HG03060 (cell line): ENCODE data around the gene CABYR.

Source experiments
- ATAC-seq: cut with Tn5 transposase; IDR thresholded peaks from one replicate; pipeline ENCODE4 v1.9.1; 2021; ENCODE audit warnings: low read depth, moderate number of reproducible peaks; ENCODE audit not compliant: unreplicated experiment

Gene CABYR

DNA sequence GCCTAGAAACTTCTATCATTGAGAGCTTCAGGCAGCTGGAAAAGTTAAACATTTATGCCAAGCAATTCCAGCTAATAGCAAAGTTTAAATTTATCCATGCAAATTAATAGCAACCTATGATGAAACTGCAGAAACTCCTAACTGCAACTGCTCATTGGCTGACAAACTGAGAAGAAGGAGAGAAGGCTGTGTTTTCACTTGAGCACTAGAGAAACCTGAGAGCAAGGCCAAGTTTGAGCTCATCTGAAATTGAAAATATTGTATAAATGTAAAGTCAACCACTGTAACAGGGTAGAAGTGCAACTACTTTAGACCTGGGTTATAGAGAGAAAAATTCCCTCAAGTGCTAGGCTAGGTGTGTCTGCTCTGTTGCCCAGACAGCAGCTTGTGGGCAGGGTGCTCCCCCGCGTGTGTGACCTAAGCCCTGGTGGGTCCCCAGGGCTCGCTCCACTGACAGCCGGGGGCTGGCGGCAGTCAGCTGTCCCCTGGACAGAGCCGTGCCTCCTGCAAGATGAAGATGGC, 50.2 kb downstream of the CABYR start:
- ATAC-seq: no peak

DNA sequence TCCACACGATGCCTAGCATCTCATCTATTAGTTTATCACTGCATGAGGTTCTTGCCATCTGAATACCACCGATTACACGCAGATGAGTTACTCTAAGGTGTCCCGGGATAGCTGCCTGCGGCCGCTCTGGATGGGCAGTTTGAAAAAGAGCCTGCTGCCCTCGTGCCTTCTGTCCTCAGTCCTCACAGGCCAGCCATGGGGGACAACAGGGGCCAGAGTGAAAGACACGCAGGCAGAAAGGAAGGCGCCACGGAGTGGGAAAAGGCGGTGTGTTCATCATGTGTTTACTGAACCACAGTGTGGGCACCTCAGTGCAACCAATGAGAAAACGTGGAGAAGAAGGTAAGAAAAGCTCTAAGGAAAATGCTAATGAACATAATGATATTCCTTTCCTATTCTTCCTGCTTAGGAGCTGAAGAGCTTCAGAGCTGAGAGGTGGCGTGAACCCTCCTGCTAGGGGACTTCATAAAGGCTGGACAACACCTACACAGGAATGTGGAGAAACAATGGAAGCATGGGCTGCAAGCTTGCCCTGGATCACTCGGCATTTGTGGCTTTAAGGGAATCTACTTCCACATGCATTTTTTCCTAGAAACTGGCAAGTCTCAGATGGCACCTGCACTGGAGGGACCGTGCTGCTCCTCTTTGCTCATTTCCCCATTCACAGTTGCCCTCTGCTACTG, 50.9 kb downstream of the CABYR start:
- ATAC-seq: no peak

DNA sequence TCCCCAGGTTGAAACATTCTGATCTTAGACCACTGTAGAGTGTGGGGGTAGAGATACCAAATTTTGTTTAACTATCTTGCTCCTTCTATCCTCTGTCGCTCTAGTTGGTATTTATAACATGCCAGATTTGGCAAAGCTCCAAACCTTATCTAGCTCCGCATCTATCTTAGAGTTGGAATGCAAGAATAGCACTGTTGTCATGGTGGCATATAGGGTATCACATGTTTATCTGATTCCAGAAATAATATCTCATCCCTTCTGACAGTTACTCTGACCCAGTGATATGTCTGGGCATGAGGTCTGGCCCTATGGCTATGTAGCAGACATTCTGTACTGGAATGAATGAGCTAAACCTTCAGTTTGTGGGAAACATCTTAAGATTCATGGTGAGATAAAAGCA, 51.7 kb downstream of the CABYR start:
- no peak for ATAC-seq

DNA sequence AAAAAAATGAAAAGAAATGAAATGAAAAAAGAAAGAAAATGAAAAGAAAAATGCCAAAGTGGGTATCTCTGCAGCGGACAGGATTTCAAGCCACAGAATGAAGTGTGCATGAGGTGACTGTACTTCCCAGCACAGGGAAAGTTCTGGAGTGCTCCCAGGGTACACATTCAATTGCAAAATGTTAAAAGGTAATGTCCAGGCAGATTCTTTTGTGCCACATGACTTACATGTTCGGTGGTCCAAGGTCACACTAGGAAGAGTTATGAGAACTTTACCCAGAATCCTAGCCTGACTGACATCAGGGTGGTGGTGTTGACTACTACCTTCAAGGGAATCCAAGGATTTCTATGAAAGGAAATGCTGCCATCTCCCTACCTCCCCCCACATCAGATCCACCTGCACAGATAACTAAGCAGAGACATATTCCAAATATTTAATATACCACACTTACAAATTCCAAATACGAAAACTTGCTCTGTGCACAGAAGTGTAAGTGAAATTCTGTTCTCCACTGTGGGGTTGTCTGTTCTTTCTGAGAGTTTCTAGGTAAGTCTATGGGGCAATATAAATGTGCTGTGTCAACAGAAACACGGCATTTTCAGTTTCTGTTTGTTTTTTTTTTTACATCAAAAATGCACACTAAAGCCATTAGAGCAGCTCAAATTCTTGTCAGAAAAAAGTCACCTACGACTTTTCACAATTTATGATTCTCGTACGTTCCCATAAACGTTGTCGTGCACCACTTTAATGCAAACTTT, 56.6 kb downstream of the CABYR start:
- ATAC-seq: no peak

DNA sequence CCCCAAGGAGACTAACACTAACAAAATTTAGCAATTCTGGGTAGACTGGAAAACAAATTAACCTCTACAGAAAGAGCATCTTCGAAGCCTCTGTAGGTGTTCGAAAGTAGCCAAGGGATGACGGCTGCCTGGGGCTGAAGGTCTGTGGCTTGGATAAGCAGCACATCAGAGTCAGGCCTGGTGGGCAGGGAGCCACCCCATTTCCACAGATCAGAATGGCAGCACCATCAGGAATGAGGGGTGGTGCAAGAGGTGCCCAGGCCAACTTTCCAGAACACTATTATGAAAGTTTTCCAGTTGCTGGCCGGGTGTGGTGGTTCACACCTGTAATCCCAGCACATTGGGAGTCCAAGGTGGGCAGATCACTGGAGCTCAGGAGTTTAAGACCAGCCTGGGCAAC, 57.9 kb downstream of the CABYR start:
- no peak for ATAC-seq

DNA sequence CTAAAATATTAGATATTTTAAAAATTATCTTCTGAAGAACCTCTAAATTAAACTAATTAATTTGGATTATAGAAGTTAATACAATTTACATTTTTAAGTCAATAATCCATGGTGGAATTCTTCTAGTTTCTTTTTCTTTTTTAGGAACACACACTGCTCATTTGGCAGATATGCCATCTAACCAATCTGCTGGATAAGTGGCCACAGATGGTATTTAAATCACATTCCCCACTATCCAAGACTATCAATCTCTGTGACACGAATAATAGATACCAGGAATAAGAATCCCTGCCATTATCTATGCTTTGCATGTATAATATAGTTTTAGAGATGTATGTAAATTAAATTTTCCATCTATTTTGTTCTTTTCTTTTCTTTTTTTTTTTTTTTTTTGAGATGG, 58.5 kb downstream of the CABYR start:
- no peak for ATAC-seq

DNA sequence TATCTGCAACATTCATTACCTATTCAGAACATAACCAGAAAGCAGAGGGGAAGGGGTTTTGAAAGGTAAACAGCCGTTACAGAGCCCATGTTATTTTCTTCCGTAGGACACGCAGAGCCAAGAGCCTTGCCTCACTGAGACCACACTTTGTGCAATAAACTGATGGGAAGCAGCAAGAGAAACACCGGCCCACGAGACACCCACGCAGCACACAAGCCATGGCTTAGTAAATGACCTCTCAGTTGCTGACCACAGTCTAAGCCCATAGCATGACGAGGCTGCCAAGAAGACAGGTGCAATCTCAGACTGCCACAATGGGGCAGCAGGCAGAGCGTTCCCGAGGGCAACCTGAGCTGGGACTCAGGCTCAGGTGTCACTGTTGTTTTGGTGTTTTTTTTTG, 59.6 kb downstream of the CABYR start:
- no peak for ATAC-seq

DNA sequence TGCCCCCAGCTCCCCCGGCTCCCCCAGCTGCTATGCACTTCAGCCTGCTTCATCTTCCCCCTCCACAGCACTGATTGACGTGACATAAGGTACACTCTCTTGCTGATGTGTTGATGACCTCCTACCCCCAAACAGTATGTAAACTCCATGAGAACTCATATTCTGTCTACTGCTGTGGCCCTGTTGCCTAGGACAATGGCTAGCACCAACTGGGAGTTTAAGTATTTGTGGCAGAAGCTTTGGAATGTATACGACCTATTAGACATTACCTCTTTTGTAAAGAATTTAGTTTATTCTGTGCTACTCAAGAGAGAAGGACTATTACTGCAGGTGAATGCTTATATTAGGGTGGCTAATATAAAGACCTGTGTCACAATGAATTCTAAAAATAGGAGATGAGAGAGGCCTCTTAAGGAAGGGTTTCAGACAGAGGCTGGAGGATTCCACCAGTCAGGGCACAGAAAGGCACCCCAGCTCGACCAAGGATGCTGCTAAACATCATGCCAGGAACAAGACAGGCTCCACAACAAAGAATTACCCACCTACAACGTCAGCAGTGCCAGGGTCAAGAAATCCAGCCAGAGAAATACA, 60.6 kb downstream of the CABYR start:
- no peak for ATAC-seq

DNA sequence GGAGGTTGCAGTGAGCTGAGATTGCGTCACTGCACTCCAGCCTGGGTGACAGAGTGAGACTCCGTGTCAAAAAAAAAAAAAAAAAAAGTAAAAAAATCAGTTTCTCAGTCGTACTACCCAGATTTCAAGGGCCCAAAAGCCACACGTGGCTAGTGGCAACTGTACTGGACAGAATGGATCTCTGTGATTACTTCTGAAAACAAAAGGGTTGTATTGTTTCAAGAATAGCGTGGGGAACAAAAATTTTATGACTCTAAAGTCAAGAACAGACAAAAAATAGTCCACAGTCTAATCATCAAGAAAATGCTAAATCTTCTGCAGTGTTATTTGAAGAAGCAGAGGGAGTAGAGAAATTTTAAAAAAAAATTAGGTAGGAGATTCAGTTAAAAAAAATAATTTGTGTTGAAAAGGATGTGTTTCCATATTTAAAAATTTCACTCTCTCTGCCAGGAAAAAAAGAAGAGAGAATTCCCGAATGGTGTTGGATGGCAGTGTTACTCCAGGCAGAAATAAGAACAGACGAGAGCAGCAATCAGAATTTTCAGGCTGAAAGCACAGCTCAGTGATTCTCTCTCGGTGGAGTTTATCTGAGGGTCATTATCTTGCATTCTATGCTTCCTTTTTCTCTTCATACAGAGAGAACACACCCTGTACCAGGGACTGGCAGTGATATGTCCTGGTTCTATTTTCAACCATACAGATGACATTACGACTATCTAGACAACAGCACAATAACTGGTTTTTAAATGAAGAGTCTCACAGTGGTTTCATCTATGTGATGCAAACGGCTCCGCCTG, 61.8 kb downstream of the CABYR start:
- ATAC-seq: no peak

DNA sequence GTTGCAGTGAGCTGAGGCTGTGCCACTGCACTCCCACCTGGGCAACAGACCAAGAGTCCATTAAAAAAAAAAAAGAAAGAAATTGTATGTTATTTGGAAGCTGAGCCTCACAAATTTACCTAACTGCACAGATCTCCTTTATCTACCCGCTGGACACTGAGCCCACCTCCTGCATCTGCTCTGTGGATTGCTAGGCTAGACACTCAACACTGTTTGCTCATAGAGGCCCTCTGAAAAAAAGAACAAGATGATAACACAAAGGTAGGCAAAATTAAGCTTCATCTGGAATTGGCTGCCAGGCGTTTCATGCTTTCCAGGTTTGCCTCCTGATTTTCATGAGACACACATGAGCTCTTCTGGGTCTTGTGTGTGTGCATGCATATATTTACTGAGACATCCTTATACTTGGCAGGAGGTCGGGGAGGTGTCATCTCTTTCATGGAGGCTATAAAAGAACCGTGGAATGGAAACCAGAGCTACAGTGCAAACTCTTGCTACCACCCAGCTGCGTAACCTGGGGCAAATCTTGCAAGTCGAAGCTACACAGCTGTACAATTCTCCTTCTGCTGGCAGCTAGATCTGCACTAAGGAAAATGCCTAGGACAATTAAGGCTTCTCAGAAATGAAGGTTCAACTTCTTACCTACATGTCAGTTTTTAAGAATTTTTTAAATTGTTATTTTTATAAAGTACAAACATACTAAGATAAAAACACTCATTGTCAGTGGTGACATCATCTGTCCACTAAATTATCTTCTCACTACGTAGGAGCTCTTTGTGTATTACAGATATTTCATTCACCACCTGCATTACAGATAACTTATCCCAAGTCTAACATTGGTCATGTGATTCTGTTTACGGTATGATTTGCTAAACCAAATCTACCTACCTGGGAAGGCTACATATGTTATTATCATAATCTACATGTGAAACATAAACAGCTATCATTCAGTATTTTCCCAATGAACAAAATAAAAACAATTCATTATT, 63.1 kb downstream of the CABYR start:
- no peak for ATAC-seq

DNA sequence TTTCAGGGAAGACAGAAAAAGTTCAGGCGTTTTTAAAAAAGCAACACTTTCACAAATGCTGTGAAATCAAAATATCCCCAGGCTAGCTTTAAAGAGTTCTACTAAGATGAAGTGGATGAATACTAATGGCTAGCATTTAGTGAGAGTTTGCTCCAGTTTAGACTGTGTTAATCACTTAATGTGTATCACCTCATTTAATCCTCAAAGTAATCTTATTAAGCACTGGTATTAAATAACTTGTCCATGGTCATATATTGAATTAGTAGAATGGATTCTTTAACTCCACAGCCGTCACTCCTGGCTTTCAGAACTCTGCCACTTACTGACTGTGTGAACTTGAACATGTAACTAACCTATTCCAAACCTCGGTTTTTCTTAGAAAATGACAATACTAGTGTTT, 66.0 kb downstream of the CABYR start:
- ATAC-seq: no peak

DNA sequence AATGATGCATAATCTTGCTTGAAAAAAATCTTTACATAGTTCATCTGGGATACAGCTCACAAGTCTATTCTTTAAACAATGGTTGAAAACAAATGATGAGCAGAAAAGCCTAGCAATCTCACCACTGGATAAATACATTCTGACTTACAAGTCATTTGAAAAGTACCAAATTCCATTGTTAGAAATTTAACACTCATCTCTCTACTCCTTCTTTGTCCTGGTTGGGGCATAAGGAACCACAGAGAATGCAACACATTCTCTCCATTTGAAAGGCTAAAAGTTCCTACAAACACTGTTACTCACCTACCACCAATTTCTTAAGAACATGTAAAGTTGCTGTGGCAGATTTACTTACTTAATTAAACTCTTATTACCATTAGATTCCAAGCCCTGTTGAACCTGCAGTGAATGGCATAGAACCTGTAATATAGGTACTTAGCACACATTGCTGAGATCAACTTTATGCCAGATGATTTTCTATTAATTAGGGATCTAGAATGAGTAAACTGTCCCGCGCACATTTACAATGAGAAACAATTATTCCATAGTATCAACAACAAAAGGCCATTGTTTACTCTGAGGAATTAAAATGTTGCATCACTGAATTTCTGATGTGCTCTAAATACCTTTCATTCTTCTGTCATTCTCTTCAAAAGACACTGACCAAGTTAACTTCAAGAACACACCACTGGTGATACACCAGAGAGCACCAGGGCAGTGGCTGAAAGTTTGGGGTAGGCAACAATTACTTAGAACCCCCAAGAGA, 69.6 kb downstream of the CABYR start:
- ATAC-seq: no peak

DNA sequence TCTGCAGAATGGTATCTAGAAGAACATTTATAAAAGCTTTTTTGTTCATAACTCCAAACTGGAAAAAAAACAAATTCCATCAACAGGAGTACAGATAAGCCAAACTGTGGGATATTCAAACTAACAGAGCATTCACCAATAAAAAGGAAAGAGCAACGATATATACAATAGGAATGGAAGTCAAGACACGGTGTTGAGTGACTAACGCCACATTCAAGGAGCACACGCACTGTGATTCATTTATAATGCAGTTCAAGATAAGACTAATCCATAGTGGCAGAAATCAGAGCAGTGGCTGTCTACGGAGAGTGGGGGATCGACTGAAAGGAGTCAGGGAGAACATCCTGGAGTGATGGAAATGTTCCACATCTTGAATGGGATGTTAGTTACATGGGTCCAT, 70.7 kb downstream of the CABYR start:
- no peak for ATAC-seq
